Stimulated activated naive CD8-positive, alpha-beta T cell treated with anti-CD3 and anti-CD28 coated beads, Interleukin-15, amount 100 ng/mL, for 72 hours (primary cell): ENCODE data around the gene SCAMP1.

Experiments
- ATAC-seq: fragments of 150-1000 bp; cut with Tn5 transposase; 2 replicates; pipeline ENCODE4 v1.10.0; 2021; ENCODE audit warnings: mild to moderate bottlenecking, moderate library complexity
- DNase-seq, 2 donors: peaks; one replicate each; pipeline ENCODE4 v3.0.0; 2021 to 2022
- H3K27ac Mint-ChIP-seq, 2 donors: one replicate each; pipeline ENCODE4 v1.8.0; 2022; ENCODE audit warnings: mild to moderate bottlenecking in 2 of 2, mixed read lengths in 2 of 2, moderate library complexity in 2 of 2
- H3K27me3 Mint-ChIP-seq: one replicate; pipeline ENCODE4 v1.8.0; 2022; ENCODE audit warnings: mixed read lengths
- H3K4me1 Mint-ChIP-seq: one replicate; pipeline ENCODE4 v1.8.0; 2022; ENCODE audit warnings: mild to moderate bottlenecking, mixed read lengths
- H3K4me3 Mint-ChIP-seq, 2 donors: one replicate each; pipeline ENCODE4 v1.8.0; 2022; ENCODE audit warnings: mild to moderate bottlenecking in 2 of 2, mixed read lengths in 2 of 2, moderate library complexity in 1 of 2
- H3K9me3 Mint-ChIP-seq, 2 donors: one replicate each; pipeline ENCODE4 v1.8.0; 2022; ENCODE audit warnings: mixed read lengths in 2 of 2

The SCAMP1 gene

GRCh38 chr5:78359831-78360673 lies at the start of gene SCAMP1:
Gene SCAMP1 (plus strand): TSS chr5:78360617. CDS start chr5:78360672, 55 bp downstream.
- H3K4me3 Mint-ChIP-seq: peak within 1 kb of the TSS; percentile 94 to 98
- no peaks in the 10 kb centered on the region for H3K9me3 Mint-ChIP-seq
- DNase-seq (peak; percentile 93 to 97), ATAC-seq (peak; percentile 94)
- H3K4me1 Mint-ChIP-seq: peaks cover 51% of the 10 kb centered on the region
- peak within 1 kb of the TSS; percentile 99 for H3K27ac Mint-ChIP-seq
- no peaks in the 10 kb centered on the region for H3K27me3 Mint-ChIP-seq

- DNase-seq: no peak
- H3K27me3 Mint-ChIP-seq: peaks cover 18% of the 10 kb centered on the region
- H3K4me3 Mint-ChIP-seq: no peak overlapping the region
- no peaks in the 10 kb centered on the region for H3K9me3 Mint-ChIP-seq
- ATAC-seq: no peak
- no peaks in the 10 kb centered on the region for H3K4me1 Mint-ChIP-seq
- no peak overlapping the region for H3K27ac Mint-ChIP-seq
These were observed 42.9 kb upstream of the SCAMP1 start for GRCh38 chr5:78317515-78317914.

GRCh38 chr5:78318337-78318736 lies 42.1 kb upstream of the SCAMP1 start:
- Mint-ChIP-seq H3K27me3 (peaks cover 18% of the 10 kb centered on the region), H3K4me3 (no peak overlapping the region), H3K27ac (no peak overlapping the region), H3K9me3 (no peaks in the 10 kb centered on the region), H3K4me1 (no peaks in the 10 kb centered on the region)
- no peak for DNase-seq
- ATAC-seq: no peak

- DNase-seq: no peak
- Mint-ChIP-seq H3K4me3 (no peak overlapping the region), H3K27ac (peak overlapping the region in 1 of 2 donors; percentile 30), H3K9me3 (no peaks in the 10 kb centered on the region), H3K4me1 (no peaks in the 10 kb centered on the region), H3K27me3 (peaks cover 11% of the 10 kb centered on the region)
- ATAC-seq: no peak
These were observed 40.0 kb upstream of the SCAMP1 start for GRCh38 chr5:78320401-78320800.

GRCh38 chr5:78323241-78323640 lies 37.2 kb upstream of the SCAMP1 start:
- no peaks in the 10 kb centered on the region for H3K4me1 Mint-ChIP-seq
- no peak for ATAC-seq
- no peaks in the 10 kb centered on the region for H3K27me3 Mint-ChIP-seq
- no peaks in the 10 kb centered on the region for H3K9me3 Mint-ChIP-seq
- H3K27ac Mint-ChIP-seq: no peak overlapping the region
- DNase-seq: no peak
- no peak overlapping the region for H3K4me3 Mint-ChIP-seq

GRCh38 chr5:78326930-78327329 lies 33.5 kb upstream of the SCAMP1 start:
- Mint-ChIP-seq H3K27me3 (peaks cover 8% of the 10 kb centered on the region), H3K27ac (no peak overlapping the region), H3K4me1 (no peaks in the 10 kb centered on the region), H3K4me3 (no peak overlapping the region), H3K9me3 (no peaks in the 10 kb centered on the region)
- DNase-seq (no peak), ATAC-seq (no peak)

GRCh38 chr5:78327761-78328510 lies 32.5 kb upstream of the SCAMP1 start:
- Mint-ChIP-seq H3K27ac (no peak overlapping the region), H3K9me3 (no peaks in the 10 kb centered on the region), H3K27me3 (peaks cover 8% of the 10 kb centered on the region), H3K4me1 (no peaks in the 10 kb centered on the region), H3K4me3 (no peak overlapping the region)
- DNase-seq (no peak), ATAC-seq (no peak)

- no peak overlapping the region for H3K27ac Mint-ChIP-seq
- H3K4me3 Mint-ChIP-seq: no peak overlapping the region
- DNase-seq (no peak), ATAC-seq (no peak)
- H3K9me3 Mint-ChIP-seq: no peaks in the 10 kb centered on the region
- H3K4me1 Mint-ChIP-seq: no peaks in the 10 kb centered on the region
- peaks cover 8% of the 10 kb centered on the region for H3K27me3 Mint-ChIP-seq
These were observed 31.7 kb upstream of the SCAMP1 start for GRCh38 chr5:78328585-78329173.

GRCh38 chr5:78331523-78332080 lies 28.8 kb upstream of the SCAMP1 start:
- peaks cover 12% of the 10 kb centered on the region for H3K27me3 Mint-ChIP-seq
- peaks cover 3 to 4% of the 10 kb centered on the region in 2 donors for H3K9me3 Mint-ChIP-seq
- ATAC-seq (no peak), DNase-seq (no peak)
- H3K4me1 Mint-ChIP-seq: no peaks in the 10 kb centered on the region
- no peak overlapping the region for H3K4me3 Mint-ChIP-seq
- no peak overlapping the region for H3K27ac Mint-ChIP-seq

GRCh38 chr5:78334811-78335210 lies 25.6 kb upstream of the SCAMP1 start:
- peaks cover 16 to 21% of the 10 kb centered on the region in 2 donors for H3K9me3 Mint-ChIP-seq
- H3K27ac Mint-ChIP-seq: no peak overlapping the region
- no peak for DNase-seq
- no peak for ATAC-seq
- H3K4me1 Mint-ChIP-seq: no peaks in the 10 kb centered on the region
- no peak overlapping the region for H3K4me3 Mint-ChIP-seq
- H3K27me3 Mint-ChIP-seq: peaks cover 17% of the 10 kb centered on the region

- Mint-ChIP-seq H3K9me3 (peaks cover 16 to 21% of the 10 kb centered on the region in 2 donors), H3K27me3 (peaks cover 17% of the 10 kb centered on the region), H3K27ac (no peak overlapping the region), H3K4me3 (no peak overlapping the region), H3K4me1 (no peaks in the 10 kb centered on the region)
- no peak for ATAC-seq
- no peak for DNase-seq
These were observed 24.4 kb upstream of the SCAMP1 start for GRCh38 chr5:78335976-78336375.

GRCh38 chr5:78336698-78337097 lies 23.7 kb upstream of the SCAMP1 start:
- no peak for ATAC-seq
- H3K27ac Mint-ChIP-seq: no peak overlapping the region
- H3K27me3 Mint-ChIP-seq: peaks cover 10% of the 10 kb centered on the region
- no peaks in the 10 kb centered on the region for H3K4me1 Mint-ChIP-seq
- no peak overlapping the region for H3K4me3 Mint-ChIP-seq
- DNase-seq: no peak
- H3K9me3 Mint-ChIP-seq: peaks cover 16 to 21% of the 10 kb centered on the region in 2 donors

GRCh38 chr5:78339617-78340436 lies 20.6 kb upstream of the SCAMP1 start:
- Mint-ChIP-seq H3K4me1 (no peaks in the 10 kb centered on the region), H3K4me3 (no peak overlapping the region), H3K27me3 (peaks cover 9% of the 10 kb centered on the region), H3K9me3 (peaks cover 16 to 21% of the 10 kb centered on the region in 2 donors), H3K27ac (no peak overlapping the region)
- DNase-seq: no peak
- no peak for ATAC-seq

GRCh38 chr5:78341440-78341839 lies 19.0 kb upstream of the SCAMP1 start:
- H3K27ac Mint-ChIP-seq: no peak overlapping the region
- no peaks in the 10 kb centered on the region for H3K4me1 Mint-ChIP-seq
- no peak for ATAC-seq
- peaks cover 15% of the 10 kb centered on the region for H3K27me3 Mint-ChIP-seq
- no peak for DNase-seq
- no peak overlapping the region for H3K4me3 Mint-ChIP-seq
- peaks cover 14 to 19% of the 10 kb centered on the region in 2 donors for H3K9me3 Mint-ChIP-seq

GRCh38 chr5:78345485-78345884 lies 14.9 kb upstream of the SCAMP1 start:
- Mint-ChIP-seq H3K9me3 (no peaks in the 10 kb centered on the region), H3K4me3 (no peak overlapping the region), H3K27me3 (peaks cover 15% of the 10 kb centered on the region), H3K4me1 (no peaks in the 10 kb centered on the region), H3K27ac (no peak overlapping the region)
- no peak for DNase-seq
- ATAC-seq: no peak
